Parathyroid adenoma (tissue), 2 donors: ENCODE measurements around the gene DNAJB13.

Experiments
- H2AFZ ChIP-seq: fragments of 300-600 bp; sonication (generic); one replicate; pipeline ENCODE4 v1.7.0; 2017; ENCODE audit warnings: antibody characterized with exemption, mild to moderate bottlenecking
- H3K27ac ChIP-seq: fragments of 300-600 bp; sonication (generic); one replicate; pipeline ENCODE4 v1.7.0; 2017
- H3K27me3 ChIP-seq: fragments of 300-600 bp; sonication (generic); one replicate; pipeline ENCODE4 v1.7.0; 2017; ENCODE audit warnings: low read length; ENCODE audit not compliant: control insufficient read depth, insufficient read depth
- H3K36me3 ChIP-seq: fragments of 300-600 bp; sonication (generic); one replicate; pipeline ENCODE4 v1.7.0; 2017; ENCODE audit warnings: low read length; ENCODE audit not compliant: control insufficient read depth, insufficient read depth
- H3K4me1 ChIP-seq: fragments of 300-600 bp; sonication (generic); one replicate; pipeline ENCODE4 v1.7.0; 2017; ENCODE audit warnings: control low read depth
- H3K4me2 ChIP-seq: fragments of 300-600 bp; sonication (generic); one replicate; pipeline ENCODE4 v1.7.0; 2017; ENCODE audit warnings: low read length
- H3K4me3 ChIP-seq: fragments of 300-600 bp; sonication (generic); one replicate; pipeline ENCODE4 v1.7.0; 2017; ENCODE audit warnings: low read depth, low read length
- H3K79me2 ChIP-seq: fragments of 300-600 bp; sonication (generic); one replicate; pipeline ENCODE4 v1.7.0; 2017; ENCODE audit warnings: control low read depth
- H3K9ac ChIP-seq: fragments of 300-600 bp; sonication (generic); one replicate; pipeline ENCODE4 v1.7.0; 2017; ENCODE audit warnings: mild to moderate bottlenecking
- H3K9me3 ChIP-seq: fragments of 300-600 bp; sonication (generic); one replicate; pipeline ENCODE4 v1.7.0; 2017; ENCODE audit warnings: low read length; ENCODE audit not compliant: control insufficient read depth
- CTCF ChIP-seq: fragments of 300-600 bp; sonication (generic); IDR thresholded peaks from one replicate; pipeline ENCODE4 v1.7.0; 2017; ENCODE audit warnings: antibody characterized with exemption, mild to moderate bottlenecking
- donor health status: primary hyperparathyroidism.

The DNAJB13 gene

GRCh38 chr11:74012074-74012809, 61.4 kb downstream of the DNAJB13 start:
- Histone ChIP-seq H3K79me2 (no peaks in the 10 kb centered on the region), H3K36me3 (no peaks in the 10 kb centered on the region), H3K27me3 (no peaks in the 10 kb centered on the region), H3K4me2 (no peak overlapping the region), H3K4me3 (no peak overlapping the region), H3K4me1 (no peaks in the 10 kb centered on the region), H3K9me3 (no peaks in the 10 kb centered on the region), H3K27ac (no peak overlapping the region), H3K9ac (no peak overlapping the region), H2AFZ (no peak overlapping the region)
- TF ChIP-seq CTCF = no peak

- TF ChIP-seq CTCF = no peak
- no peaks in the 10 kb centered on the region for H3K79me2 ChIP-seq
- H3K36me3 ChIP-seq = no peaks in the 10 kb centered on the region
- no peaks in the 10 kb centered on the region for H3K27me3 ChIP-seq
- no peaks in the 10 kb centered on the region for H3K9me3 ChIP-seq
- H3K4me1 ChIP-seq = no peaks in the 10 kb centered on the region
- no peak overlapping the region for H3K27ac ChIP-seq
- no peak overlapping the region for H3K9ac ChIP-seq
- no peak overlapping the region for H2AFZ ChIP-seq
- no peak overlapping the region for H3K4me3 ChIP-seq
- no peak overlapping the region for H3K4me2 ChIP-seq
Measured at GRCh38 chr11:74013141-74013540, 62.3 kb downstream of the DNAJB13 start.

- H3K9ac ChIP-seq = no peak overlapping the region
- no peak overlapping the region for H3K4me3 ChIP-seq
- no peaks in the 10 kb centered on the region for H3K79me2 ChIP-seq
- TF ChIP-seq CTCF = no peak
- H3K36me3 ChIP-seq = no peaks in the 10 kb centered on the region
- no peak overlapping the region for H3K27ac ChIP-seq
- H3K27me3 ChIP-seq = no peaks in the 10 kb centered on the region
- H2AFZ ChIP-seq = no peak overlapping the region
- no peak overlapping the region for H3K4me2 ChIP-seq
- no peaks in the 10 kb centered on the region for H3K4me1 ChIP-seq
- no peaks in the 10 kb centered on the region for H3K9me3 ChIP-seq
Measured at GRCh38 chr11:74014880-74015279, 64.1 kb downstream of the DNAJB13 start.

- Histone ChIP-seq H3K79me2 (no peaks in the 10 kb centered on the region), H3K36me3 (no peaks in the 10 kb centered on the region), H3K4me2 (no peak overlapping the region), H3K4me3 (no peak overlapping the region), H3K9ac (no peak overlapping the region), H2AFZ (no peak overlapping the region), H3K4me1 (no peaks in the 10 kb centered on the region), H3K9me3 (no peaks in the 10 kb centered on the region), H3K27me3 (no peaks in the 10 kb centered on the region), H3K27ac (no peak overlapping the region)
- no peak for TF ChIP-seq CTCF
Measured at GRCh38 chr11:74015919-74016684, 65.3 kb downstream of the DNAJB13 start.
